ENCODE results near the gene SART3. TPM values are rescaled to one million over a fixed set of nuclear protein-coding genes. Genes with fewer than 3 reads are reported as not detected.

Gene SART3
- total and polyA plus RNA-seq, 10 of the 15 experiments (the other 5 are each of a cell fraction or from before 2014, with no cell fraction given), result 8.8 to 179 (median 54.9) TPM

DNA sequence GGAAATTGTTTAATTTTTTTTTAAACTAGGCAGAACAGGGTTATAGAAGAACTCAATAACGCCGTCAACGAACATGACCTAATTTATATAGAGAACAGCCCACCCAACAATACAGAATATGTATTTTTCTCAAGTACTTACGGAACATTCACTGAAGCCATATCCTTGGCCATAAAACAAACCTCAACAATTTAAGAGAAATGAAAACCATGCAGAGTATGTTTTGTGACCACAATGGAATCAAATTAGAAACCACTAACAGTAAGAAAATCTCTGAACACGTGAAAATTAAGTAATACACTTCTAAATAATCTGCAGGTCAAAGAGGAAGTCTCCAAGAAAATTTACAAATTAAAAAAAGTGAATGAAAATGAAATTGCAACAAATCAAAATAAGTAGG lies 9.4 kb downstream of the SART3 start:
- H3K4me3 ChIP-seq, result peak overlapping the region; percentile 59
- ATAC-seq, result peak; percentile 21; the same call in 2 of the 3 replicates
- in situ Hi-C loops (cut with MboI), result no loop called here
- TF ChIP-seq SPI1 (IDR thresholded peaks at IDR 0.05; ENCODE audit: borderline replicate concordance, insufficient read depth, low read depth, low read length), result 0 out of 2 replicates have a peak, but pooled peaks have one; percentile 9
- TF ChIP-seq BHLHE40 (IDR thresholded peaks at IDR 0.05; ENCODE audit: borderline replicate concordance in 1 of 2, low read depth in 2 of 2, low read length in 1 of 2), result peak; percentile 72 to 81
- TF ChIP-seq RUNX3 (IDR thresholded peaks at IDR 0.05; ENCODE audit: low read length), result peak; percentile 81
- TF ChIP-seq, protein P1, sequence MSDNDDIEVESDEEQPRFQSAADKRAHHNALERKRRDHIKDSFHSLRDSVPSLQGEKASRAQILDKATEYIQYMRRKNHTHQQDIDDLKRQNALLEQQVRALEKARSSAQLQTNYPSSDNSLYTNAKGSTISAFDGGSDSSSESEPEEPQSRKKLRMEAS (IDR thresholded peaks at IDR 0.05; ENCODE audit: low read depth, low read length), result no peak
- no peak overlapping the region for H2AFZ ChIP-seq (ENCODE audit: control insufficient read depth, low read depth, low read length)
- H3K27ac ChIP-seq (ENCODE audit: control insufficient read depth, insufficient read depth), result peak overlapping the region; percentile 17; the same call in 1 of the 2 replicates
- peaks cover 5 to 15% of the 10 kb centered on the region in 2 experiments for H3K36me3 ChIP-seq (ENCODE audit: control insufficient read depth in 2 of 2, insufficient read depth in 2 of 2, low read length in 1 of 2)
- H3K9me3 ChIP-seq (replicated peaks; ENCODE audit: control insufficient read depth, insufficient read depth, low read length), result no peaks in the 10 kb centered on the region
- ChIA-PET SMC1A (ENCODE audit: uncharacterized antibody, unreplicated experiment) (no interaction called here), CTCF (interaction anchor here (1.0 kb wide), 1 partner anchor 252 kb away, joined by 3 read pairs; no protein-coding TSS in a partner anchor), POLR2A (interaction anchor here (1.0 to 1.1 kb wide), 2 partner anchors 11 to 181 kb away, joined by 3 read pairs; partner anchors contain the start of gene ISCU), RAD21 (ENCODE audit: unreplicated experiment) (no interaction called here)
- no peak for DNase-seq (ENCODE audit: low read depth, low spot score)
- no TSS peak for BruUV-seq (replicated peaks)
- H3K27me3 ChIP-seq (replicated peaks in 1 of 2; ENCODE audit: control insufficient read depth in 2 of 2, insufficient read depth in 2 of 2, low read length in 1 of 2), result no peaks in the 10 kb centered on the region
- intact Hi-C loops (cut with micrococcal nuclease; ENCODE audit: unreplicated experiment), result no loop called here
- peak overlapping the region; percentile 32 for H3K4me2 ChIP-seq (ENCODE audit: control insufficient read depth, insufficient read depth)
- H3K9ac ChIP-seq (ENCODE audit: control insufficient read depth, insufficient read depth, low read length), result no peak overlapping the region
- H3K79me2 ChIP-seq (ENCODE audit: control insufficient read depth, insufficient read depth, low read length), result peaks cover 95% of the 10 kb centered on the region
- peaks cover 25% of the 10 kb centered on the region for H3K4me1 ChIP-seq (ENCODE audit: control insufficient read depth, insufficient read depth, low read length)
- FAIRE-seq, result no peak
- 70% methylated on average over 5 of the region's 5 CpGs for WGBS (ENCODE audit: insufficient coverage, insufficient replicate concordance, low lambda C conversion rate, missing lambda C conversion rate)
- no peaks in the 10 kb centered on the region for H4K20me1 ChIP-seq (ENCODE audit: control insufficient read depth, insufficient read depth)

DNA sequence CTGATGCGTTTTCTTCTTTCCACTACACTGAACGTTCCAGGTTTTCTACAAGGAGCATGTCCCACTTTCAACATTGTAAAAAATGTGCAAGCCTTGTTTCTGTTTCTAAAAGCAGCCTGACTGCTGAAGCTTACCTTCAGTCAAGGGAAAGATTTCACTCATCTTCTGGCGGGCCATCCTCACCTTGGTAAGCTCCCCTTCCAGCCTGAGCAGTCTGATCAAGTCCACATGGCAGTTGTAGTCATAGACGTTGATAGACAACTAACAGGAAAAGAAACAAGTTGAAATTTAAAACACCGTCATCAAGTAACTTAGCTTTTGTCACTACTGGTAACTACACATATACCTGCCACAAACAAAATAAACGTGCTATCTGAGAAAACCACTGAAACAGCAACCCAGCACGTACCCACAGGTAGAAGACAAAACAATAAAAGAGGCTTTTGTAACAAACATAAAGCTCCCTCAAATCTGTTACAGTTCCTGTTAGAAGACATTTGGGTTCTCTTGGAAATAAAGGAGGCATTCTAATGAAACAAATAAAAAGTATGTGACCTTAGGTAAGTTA lies 11.9 kb downstream of the SART3 start:
- no peak for DNase-seq (ENCODE audit: low read depth, low spot score)
- ChIA-PET POLR2A (interaction anchor here (0.5 to 2.3 kb wide), 7 partner anchors 9 to 418 kb away, joined by 3 to 18 read pairs (median 7); partner anchors contain the start of genes ISCU and SART3), SMC1A (ENCODE audit: uncharacterized antibody, unreplicated experiment) (interaction anchor here (0.6 to 2.1 kb wide), 14 partner anchors 9 to 284 kb away, joined by 3 to 9 read pairs (median 4); partner anchors contain the start of genes ISCU and SART3), CTCF (interaction anchor here (0.7 to 3.0 kb wide), 10 partner anchors 9 to 547 kb away, joined by 3 to 12 read pairs (median 4); partner anchors contain the start of genes ISCU and SART3), RAD21 (ENCODE audit: unreplicated experiment) (interaction anchor here (1.3 to 2.1 kb wide), 3 partner anchors 11 to 69 kb away, joined by 5 to 14 read pairs (median 8); partner anchors contain the start of gene SART3)
- no TSS peak for BruUV-seq (replicated peaks)
- Histone ChIP-seq H3K27me3 (replicated peaks in 1 of 2; ENCODE audit: control insufficient read depth in 2 of 2, insufficient read depth in 2 of 2, low read length in 1 of 2) (no peaks in the 10 kb centered on the region), H4K20me1 (ENCODE audit: control insufficient read depth, insufficient read depth) (no peaks in the 10 kb centered on the region), H3K79me2 (ENCODE audit: control insufficient read depth, insufficient read depth, low read length) (peaks cover 75% of the 10 kb centered on the region), H3K9ac (ENCODE audit: control insufficient read depth, insufficient read depth, low read length) (0 out of 2 replicates have a peak overlapping the region, but pooled peaks have one; percentile 8), H3K4me2 (ENCODE audit: control insufficient read depth, insufficient read depth) (peak overlapping the region; percentile 24), H3K36me3 (ENCODE audit: control insufficient read depth in 2 of 2, insufficient read depth in 2 of 2, low read length in 1 of 2) (peaks cover 16 to 20% of the 10 kb centered on the region in 2 experiments), H3K9me3 (replicated peaks; ENCODE audit: control insufficient read depth, insufficient read depth, low read length) (no peaks in the 10 kb centered on the region), H3K4me1 (ENCODE audit: control insufficient read depth, insufficient read depth, low read length) (peaks cover 27% of the 10 kb centered on the region), H2AFZ (ENCODE audit: control insufficient read depth, low read depth, low read length) (no peak overlapping the region), H3K27ac (ENCODE audit: control insufficient read depth, insufficient read depth) (peak overlapping the region; percentile 40), H3K4me3 (0 out of 2 replicates have a peak overlapping the region, but pooled peaks have one; percentile 18)
- in situ Hi-C loops (cut with MboI) (no loop called here), intact Hi-C loops (cut with micrococcal nuclease; ENCODE audit: unreplicated experiment) (no loop called here)
- ATAC-seq, result peak; percentile 62
- WGBS (ENCODE audit: insufficient coverage, insufficient replicate concordance, low lambda C conversion rate, missing lambda C conversion rate), result 0% methylated on average over 7 of the region's 7 CpGs
- no peak for FAIRE-seq
- TF ChIP-seq, protein P2, sequence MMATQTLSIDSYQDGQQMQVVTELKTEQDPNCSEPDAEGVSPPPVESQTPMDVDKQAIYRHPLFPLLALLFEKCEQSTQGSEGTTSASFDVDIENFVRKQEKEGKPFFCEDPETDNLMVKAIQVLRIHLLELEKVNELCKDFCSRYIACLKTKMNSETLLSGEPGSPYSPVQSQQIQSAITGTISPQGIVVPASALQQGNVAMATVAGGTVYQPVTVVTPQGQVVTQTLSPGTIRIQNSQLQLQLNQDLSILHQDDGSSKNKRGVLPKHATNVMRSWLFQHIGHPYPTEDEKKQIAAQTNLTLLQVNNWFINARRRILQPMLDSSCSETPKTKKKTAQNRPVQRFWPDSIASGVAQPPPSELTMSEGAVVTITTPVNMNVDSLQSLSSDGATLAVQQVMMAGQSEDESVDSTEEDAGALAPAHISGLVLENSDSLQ (IDR thresholded peaks at IDR 0.05), result peak; percentile 22; the same call in 1 of the 2 replicates
- TF ChIP-seq, protein P3, sequence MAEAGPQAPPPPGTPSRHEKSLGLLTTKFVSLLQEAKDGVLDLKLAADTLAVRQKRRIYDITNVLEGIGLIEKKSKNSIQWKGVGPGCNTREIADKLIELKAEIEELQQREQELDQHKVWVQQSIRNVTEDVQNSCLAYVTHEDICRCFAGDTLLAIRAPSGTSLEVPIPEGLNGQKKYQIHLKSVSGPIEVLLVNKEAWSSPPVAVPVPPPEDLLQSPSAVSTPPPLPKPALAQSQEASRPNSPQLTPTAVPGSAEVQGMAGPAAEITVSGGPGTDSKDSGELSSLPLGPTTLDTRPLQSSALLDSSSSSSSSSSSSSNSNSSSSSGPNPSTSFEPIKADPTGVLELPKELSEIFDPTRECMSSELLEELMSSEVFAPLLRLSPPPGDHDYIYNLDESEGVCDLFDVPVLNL (IDR thresholded peaks at IDR 0.05; ENCODE audit: low read depth, low read length), result no peak
- TF ChIP-seq, protein P4, sequence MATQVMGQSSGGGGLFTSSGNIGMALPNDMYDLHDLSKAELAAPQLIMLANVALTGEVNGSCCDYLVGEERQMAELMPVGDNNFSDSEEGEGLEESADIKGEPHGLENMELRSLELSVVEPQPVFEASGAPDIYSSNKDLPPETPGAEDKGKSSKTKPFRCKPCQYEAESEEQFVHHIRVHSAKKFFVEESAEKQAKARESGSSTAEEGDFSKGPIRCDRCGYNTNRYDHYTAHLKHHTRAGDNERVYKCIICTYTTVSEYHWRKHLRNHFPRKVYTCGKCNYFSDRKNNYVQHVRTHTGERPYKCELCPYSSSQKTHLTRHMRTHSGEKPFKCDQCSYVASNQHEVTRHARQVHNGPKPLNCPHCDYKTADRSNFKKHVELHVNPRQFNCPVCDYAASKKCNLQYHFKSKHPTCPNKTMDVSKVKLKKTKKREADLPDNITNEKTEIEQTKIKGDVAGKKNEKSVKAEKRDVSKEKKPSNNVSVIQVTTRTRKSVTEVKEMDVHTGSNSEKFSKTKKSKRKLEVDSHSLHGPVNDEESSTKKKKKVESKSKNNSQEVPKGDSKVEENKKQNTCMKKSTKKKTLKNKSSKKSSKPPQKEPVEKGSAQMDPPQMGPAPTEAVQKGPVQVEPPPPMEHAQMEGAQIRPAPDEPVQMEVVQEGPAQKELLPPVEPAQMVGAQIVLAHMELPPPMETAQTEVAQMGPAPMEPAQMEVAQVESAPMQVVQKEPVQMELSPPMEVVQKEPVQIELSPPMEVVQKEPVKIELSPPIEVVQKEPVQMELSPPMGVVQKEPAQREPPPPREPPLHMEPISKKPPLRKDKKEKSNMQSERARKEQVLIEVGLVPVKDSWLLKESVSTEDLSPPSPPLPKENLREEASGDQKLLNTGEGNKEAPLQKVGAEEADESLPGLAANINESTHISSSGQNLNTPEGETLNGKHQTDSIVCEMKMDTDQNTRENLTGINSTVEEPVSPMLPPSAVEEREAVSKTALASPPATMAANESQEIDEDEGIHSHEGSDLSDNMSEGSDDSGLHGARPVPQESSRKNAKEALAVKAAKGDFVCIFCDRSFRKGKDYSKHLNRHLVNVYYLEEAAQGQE (IDR thresholded peaks at IDR 0.05; ENCODE audit: low read depth, low read length), result no peak
- TF ChIP-seq TCF12 (IDR thresholded peaks at IDR 0.05; ENCODE audit: low read depth, low read length), result no peak
- TF ChIP-seq ESRRA (IDR thresholded peaks at IDR 0.05; ENCODE audit: low read length), result no peak

Data from GM12878 (cell line).